HG02943 (cell line): ENCODE measurements around the gene TBC1D16.

Experiments used
- ATAC-seq: cut with Tn5 transposase; IDR thresholded peaks from one replicate; pipeline ENCODE4 v1.9.1; 2021; ENCODE audit warnings: mild to moderate bottlenecking, low read depth, moderate library complexity; ENCODE audit not compliant: unreplicated experiment

The TBC1D16 gene

GRCh38 chr17:79954281-79955166 lies 81.1 kb downstream of the TBC1D16 start:
- no peak for ATAC-seq

GRCh38 chr17:79953335-79953734 lies 82.3 kb downstream of the TBC1D16 start:
- ATAC-seq = no peak

GRCh38 chr17:79952901-79953300 lies 82.8 kb downstream of the TBC1D16 start:
- no peak for ATAC-seq

GRCh38 chr17:79952265-79952877 lies 83.3 kb downstream of the TBC1D16 start:
- ATAC-seq = no peak

- no peak for ATAC-seq
Measured at GRCh38 chr17:79951361-79952264, 84.1 kb downstream of the TBC1D16 start.

GRCh38 chr17:79950751-79951150 lies 84.9 kb downstream of the TBC1D16 start:
- ATAC-seq = no peak

GRCh38 chr17:79950306-79950705 lies 85.4 kb downstream of the TBC1D16 start:
- no peak for ATAC-seq

- no peak for ATAC-seq
Measured at GRCh38 chr17:79949656-79950209, 85.9 kb downstream of the TBC1D16 start.

- ATAC-seq = no peak
Measured at GRCh38 chr17:79948945-79949655, 86.6 kb downstream of the TBC1D16 start.

GRCh38 chr17:79948406-79948944 lies 87.2 kb downstream of the TBC1D16 start:
- no peak for ATAC-seq

- no peak for ATAC-seq
Measured at GRCh38 chr17:79947351-79948031, 88.2 kb downstream of the TBC1D16 start.

GRCh38 chr17:79946352-79947231 lies 89.1 kb downstream of the TBC1D16 start:
- ATAC-seq = no peak

GRCh38 chr17:79945591-79946255 lies 89.9 kb downstream of the TBC1D16 start:
- no peak for ATAC-seq

- no peak for ATAC-seq
Measured at GRCh38 chr17:79944821-79945391, 90.8 kb downstream of the TBC1D16 start.

- no peak for ATAC-seq
Measured at GRCh38 chr17:79944251-79944812, 91.3 kb downstream of the TBC1D16 start.

GRCh38 chr17:79943347-79944241 lies 92.1 kb downstream of the TBC1D16 start:
- ATAC-seq = no peak
